HPDE6-E6E7 (cell line): Measurements from ENCODE around the gene ARL9.
A peak's percentile ranks its signal among the peaks of the same experiment; 100 is the strongest.

Source experiments
- DNase-seq: peaks from one replicate; pipeline ENCODE4 v3.0.0; 2011; ENCODE audit warnings: missing footprints; ENCODE audit errors: extremely low spot score

The ARL9 gene

GRCh38 chr4:56531823-56532222 is 26.2 kb downstream of the ARL9 start:
- DNase-seq, result no peak

- DNase-seq, result no peak
Observed at GRCh38 chr4:56532239-56532638, 26.6 kb downstream of the ARL9 start.

DNA sequence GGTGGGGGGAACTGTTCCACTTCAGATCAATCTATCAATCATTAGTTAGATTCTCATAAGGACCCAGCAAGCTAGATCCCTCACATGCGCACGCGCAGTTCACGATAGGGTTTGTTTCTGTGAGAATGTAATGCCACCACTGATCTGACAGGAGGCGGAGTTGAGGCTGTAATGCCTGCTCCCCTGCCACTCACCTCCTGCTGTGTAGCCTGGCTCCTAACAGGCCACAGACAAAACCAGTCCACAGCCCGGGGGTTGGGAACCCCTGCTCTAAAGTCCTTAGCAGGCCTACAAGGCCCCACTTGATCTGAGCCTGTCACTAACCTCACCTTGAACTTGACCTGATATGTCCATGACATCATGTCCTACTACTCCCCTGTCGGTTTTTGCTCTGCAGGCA is 30.3 kb downstream of the ARL9 start:
- no peak for DNase-seq

GRCh38 chr4:56537147-56537546 is 31.6 kb downstream of the ARL9 start:
- DNase-seq, result no peak

DNA sequence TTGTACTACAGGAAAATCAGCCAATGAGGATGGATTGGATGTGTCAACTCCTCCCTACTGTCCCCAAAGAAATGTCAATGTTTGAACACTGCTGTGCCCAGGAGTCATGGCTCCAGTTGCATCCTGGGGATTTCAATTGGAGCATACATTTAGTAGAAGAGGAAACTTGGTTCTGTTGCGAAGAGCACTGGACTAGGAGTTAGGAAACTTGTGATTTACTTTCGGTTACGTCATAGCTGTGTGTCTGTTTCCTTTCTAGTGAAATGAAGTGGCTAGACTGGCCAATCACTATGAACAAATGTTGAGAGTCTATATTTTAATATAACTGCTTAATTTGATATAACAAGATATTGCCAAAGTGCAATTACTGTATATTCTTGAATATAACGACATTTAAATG is 35.2 kb downstream of the ARL9 start:
- no peak for DNase-seq

GRCh38 chr4:56544573-56545131 is 39.1 kb downstream of the ARL9 start:
- peak; percentile 72 for DNase-seq

DNA sequence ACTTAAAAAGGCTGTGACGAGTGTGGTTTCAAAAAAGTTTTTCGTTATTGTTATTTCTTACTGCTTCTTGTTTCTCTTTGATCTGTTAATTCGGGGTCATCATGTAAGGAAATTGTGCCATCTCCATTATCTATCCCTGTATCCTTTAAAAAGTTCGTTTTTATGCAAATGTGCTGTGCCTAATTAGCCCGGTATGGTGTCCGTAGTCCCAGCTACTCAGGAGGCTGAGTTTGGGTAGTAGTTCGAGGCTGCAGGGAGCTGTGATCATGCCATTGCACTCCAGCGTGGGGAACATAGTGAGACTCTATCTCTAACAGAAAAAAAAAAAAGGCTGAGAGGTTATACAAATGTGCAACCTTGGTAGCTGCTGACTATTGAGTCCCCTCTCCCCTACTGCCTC is 45.1 kb downstream of the ARL9 start:
- DNase-seq, result no peak

DNA sequence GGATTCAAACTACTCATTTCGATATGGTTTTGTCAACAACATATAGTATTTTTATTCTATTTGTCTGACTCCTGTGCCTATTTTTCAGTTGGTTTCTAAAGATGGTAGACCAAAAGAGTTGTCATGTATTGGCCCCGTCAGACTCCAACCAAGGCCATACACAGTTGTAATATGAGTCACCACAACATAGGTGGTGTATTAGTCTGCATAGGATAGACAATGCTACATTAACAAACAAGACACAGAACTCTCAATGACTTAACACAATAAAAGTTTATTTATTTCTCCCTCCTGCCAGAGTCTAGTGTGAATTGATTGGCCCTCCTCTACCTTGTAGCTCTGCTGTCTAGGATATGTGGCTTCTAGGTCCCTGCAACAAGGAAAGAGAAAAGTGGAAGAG is 45.9 kb downstream of the ARL9 start:
- no peak for DNase-seq

DNA sequence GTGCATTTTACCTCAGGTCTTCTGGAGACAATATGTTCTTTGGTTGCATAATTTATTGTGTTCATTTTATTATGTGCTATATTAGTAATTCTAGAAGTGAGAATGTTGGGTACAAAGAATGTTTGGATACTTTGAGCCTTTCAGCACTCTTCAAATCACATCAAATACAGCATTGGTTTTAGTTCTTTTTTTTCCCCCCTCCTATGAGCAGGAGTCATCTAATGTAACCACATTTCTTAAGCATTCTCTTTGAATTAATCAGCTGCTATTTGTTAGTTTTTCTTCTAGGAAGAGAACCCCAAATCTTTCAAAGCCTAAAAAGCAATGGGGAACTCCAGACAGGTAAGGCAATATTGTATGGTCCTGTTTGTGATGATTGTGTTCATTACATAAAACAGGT is 46.7 kb downstream of the ARL9 start:
- DNase-seq, result no peak

- no peak for DNase-seq
Observed at GRCh38 chr4:56570041-56570440, 64.5 kb downstream of the ARL9 start.
